HG03064 (cell line): Measurements from ENCODE around the gene ANO2.
"Not testable (repeated sequence)": the region's sequence is repeated elsewhere in the genome, so short reads cannot be mapped to it uniquely, and the experiment has no call there.

ENCODE experiments used
- ATAC-seq: cut with Tn5 transposase; IDR thresholded peaks from one replicate; pipeline ENCODE4 v1.9.1; 2021; ENCODE audit warnings: low read depth; ENCODE audit not compliant: unreplicated experiment

Gene ANO2

DNA sequence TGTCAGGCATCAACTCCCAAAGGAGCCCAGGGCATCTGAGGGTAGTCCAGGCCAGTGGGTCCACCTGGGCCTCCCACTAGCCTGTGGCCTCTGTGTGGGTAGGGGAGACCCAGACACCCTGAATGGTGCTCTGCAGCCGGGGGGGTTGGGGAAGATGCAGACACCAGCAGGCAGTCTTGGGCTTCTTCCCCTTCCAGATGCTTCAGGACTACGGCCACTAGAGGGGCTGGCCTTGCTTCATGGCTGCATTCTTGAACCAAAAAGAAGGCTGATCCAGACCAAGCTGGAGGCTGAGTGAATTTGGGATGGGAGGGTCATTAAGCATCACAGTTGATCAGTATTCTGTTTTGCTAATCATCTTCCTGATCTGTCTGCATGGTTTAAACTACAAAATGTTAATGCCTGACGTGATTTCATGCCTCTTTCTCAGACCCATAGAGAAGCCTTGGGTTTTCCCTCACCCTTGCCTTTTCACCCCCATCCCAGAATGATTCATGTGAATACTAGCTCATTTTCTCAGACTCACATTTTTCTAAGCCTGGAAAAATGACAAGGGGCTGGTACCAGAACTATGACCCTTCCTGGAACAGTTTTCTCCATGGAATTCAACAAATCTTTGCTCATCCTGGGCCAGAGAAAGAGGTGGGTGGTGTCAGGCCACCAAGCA, 379.0 kb downstream of the ANO2 start:
- ATAC-seq, result no peak

DNA sequence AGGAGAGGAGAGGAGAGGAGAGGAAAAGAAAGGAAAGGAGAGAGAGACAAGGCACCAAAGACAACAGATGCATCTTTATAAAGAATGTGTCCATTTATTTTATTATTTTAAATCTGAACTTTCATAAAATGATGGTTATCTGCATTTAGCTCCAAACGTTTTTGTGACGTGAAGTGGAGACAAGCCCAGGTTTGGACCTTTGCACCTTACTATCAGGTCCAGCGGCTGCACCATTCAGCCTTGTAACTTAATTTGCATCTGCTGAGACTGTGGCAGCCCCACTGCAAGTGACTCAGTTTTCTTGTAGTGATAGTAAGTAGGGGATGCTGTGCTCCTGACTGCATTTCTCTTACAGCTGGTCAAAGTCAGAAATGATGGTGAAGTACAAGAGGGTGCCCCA, 382.5 kb downstream of the ANO2 start:
- ATAC-seq, result no peak

GRCh38 chr12:5561846-5562245, 383.2 kb downstream of the ANO2 start:
- no peak for ATAC-seq

- no peak for ATAC-seq
Measured at GRCh38 chr12:5561057-5561456, 384.0 kb downstream of the ANO2 start.

DNA sequence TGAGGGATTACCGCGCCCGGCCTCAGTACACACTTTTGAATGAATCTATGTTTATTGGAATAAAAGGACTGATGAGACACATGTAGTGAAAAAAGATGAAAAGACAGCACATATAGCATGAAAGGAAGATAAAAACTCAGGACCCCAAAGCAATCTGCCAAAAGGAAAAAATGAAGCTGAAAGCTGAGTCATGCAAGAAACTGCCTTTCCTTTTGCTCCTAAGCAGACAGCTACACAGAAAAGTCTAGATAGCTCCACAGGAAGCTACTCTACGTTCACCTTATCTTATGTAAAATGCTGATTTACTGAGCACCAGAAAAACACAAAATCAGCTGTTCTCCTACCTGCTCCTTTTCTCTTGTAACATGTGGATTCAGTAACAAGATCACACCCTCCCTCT, 384.8 kb downstream of the ANO2 start:
- no peak for ATAC-seq

- no peak for ATAC-seq
Measured at GRCh38 chr12:5557906-5558305, 387.2 kb downstream of the ANO2 start.

DNA sequence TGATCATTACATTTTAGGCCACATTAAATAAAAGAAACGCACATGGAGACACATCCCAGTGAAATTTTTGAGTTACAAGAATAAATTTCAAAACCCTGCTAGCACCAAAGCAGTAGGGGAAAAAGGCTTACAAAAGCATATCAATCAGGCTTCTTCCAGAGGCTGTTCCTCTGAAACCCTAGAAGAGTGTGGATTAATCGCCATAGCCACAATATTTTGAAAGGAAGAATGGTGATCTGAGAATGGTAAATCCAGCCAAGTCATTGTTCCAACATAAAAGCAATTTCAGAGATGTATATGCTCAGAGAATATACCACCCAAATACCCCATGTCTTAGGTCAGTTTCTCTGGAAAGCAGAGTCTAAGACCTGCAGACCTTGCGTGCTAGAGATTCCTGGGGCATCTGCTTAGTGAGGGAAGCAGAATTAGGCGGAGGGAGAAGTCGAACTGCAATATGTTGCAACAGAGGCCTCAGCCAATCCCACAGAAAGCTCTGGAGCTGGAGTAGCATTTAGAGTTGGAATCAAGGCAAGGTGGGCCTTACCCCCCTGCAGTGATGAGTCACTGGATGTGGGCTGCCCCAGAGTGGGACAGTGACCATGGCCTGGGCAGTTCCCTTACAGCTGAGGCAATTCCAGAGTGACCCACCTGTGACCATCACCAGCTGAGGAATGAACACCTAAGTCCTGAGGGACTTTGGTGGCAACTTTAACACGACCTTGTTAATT, 387.9 kb downstream of the ANO2 start:
- no peak for ATAC-seq

GRCh38 chr12:5556033-5556614, 388.9 kb downstream of the ANO2 start:
- no peak for ATAC-seq

GRCh38 chr12:5554711-5555110, 390.3 kb downstream of the ANO2 start:
- no peak for ATAC-seq

DNA sequence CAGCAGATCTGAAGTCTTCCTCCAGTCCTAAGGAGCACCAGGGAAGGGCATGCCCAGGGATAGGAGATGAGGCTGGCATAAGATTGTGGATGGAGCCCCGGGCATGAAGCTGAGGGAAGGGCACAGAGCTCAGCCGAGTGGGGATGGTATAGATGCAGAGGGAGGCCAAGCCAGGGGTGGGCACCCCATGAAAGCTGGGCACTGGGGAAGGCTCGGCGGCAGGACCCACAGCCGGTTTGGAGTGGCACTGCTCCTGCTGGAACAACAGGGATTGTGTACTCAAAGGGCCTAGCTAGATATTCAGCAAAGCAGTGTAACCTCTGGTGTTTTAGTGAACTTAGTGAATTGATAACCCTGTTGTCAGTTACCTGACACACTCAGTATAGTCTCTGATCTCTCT, 396.0 kb downstream of the ANO2 start:
- no peak for ATAC-seq

DNA sequence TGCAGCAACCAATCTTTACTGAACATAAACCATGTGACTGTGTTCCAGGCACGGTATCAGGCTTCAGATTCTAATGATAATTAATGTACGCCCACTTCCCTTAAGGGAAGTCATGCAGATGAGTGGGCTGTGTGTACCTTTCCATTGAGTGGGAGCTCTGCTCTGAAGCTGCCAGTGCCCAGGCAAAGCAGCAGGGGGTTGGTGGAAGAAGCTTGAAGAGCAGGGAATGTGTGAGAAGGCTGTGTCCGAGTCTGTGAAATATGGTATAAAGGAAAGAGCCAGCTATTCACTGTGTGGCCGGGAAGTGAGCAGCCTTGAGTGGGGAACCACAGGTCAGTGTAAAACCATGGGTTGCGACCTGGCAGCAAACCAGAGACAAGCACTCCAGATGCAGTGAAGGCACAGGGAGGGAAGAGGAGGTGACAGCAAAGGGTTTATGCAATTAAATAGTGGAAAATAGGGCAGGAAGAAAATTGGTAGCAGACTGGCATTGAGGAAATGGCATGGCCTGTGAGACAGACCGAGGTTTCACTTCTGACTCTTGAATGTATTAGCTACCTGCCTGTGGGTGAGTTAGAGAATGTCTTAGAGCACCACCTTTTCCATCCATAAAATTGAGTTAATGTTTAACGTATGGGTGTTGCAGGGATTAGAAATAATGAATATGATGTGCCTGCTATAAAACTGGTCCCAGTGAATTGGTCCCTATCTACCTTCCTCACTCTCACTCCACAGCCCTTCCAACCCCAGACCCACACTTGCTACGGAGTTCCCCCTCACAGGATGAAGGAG, 396.7 kb downstream of the ANO2 start:
- ATAC-seq, result no peak

DNA sequence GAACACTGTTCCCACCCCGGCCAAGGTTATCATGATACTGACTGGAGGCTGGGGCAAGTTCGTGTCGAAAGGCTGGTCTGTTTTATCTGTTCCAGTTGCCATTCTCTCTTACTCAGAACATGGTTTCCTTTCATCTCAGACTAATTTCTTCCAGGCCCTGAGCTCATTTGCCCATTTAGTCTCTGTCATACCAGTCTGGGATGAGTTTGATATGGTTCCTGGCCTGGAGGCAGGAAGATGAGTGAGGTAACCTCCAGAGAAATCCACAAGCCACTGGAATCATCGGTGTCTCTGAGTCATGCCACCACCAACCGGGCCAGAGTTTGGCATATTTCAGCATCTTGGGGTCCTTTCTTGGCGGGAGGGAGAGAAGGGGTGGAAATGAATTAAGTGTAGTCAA, 398.4 kb downstream of the ANO2 start:
- no peak for ATAC-seq

- no peak for ATAC-seq
Measured at GRCh38 chr12:5537771-5538170, 407.3 kb downstream of the ANO2 start.

- ATAC-seq, result not testable (repeated sequence)
Measured at GRCh38 chr12:5537026-5537615, 407.9 kb downstream of the ANO2 start.

GRCh38 chr12:5535541-5535940, 409.5 kb downstream of the ANO2 start:
- ATAC-seq, result no peak

GRCh38 chr12:5534426-5535199, 410.4 kb downstream of the ANO2 start:
- ATAC-seq, result no peak

DNA sequence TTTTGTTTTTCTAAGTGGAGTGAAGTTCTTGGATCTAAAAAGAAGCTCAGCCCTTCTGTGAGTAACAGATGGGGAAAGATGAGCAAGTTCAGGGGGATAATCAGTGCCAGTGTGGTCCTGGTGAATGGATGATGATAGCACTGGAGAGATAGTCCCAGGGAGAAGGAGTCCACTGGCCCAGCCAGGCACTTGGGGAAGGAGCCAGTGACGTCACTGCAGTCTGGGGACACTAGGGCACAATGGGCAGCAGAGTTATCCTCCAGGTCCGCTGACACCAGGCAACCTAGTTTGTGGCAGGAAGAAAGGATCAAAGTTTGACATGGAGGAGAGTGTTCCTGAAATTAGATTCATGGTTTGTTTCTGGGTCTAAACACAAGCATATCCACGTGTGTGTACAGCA, 411.7 kb downstream of the ANO2 start:
- ATAC-seq, result no peak

DNA sequence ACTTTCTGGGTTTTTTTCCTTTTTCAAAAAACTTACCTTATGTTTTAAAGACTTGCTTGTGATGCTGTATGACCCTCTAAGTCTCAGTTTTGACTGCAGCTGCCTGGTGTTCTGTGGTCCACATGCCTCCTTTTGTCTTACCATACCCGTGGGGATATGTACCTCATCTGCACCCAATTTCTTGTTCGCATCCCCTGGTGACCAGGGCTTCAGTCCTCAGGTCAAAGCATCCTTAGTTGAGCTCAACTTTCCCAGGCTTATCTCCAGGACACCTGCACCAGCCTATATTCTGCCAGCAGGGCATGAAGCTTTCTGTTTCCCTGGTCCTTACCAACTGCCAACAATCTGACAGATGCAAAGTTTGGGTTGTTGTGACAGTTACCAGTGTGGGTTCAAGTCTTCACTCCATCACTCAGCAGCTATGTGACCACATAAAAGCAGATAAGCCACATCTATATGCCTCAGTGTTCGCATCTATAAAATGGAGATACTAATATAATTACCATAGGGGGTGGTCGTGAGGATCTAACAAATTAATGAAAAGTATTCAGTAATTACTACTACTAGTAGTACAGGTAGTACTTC, 419.2 kb downstream of the ANO2 start:
- no peak for ATAC-seq

DNA sequence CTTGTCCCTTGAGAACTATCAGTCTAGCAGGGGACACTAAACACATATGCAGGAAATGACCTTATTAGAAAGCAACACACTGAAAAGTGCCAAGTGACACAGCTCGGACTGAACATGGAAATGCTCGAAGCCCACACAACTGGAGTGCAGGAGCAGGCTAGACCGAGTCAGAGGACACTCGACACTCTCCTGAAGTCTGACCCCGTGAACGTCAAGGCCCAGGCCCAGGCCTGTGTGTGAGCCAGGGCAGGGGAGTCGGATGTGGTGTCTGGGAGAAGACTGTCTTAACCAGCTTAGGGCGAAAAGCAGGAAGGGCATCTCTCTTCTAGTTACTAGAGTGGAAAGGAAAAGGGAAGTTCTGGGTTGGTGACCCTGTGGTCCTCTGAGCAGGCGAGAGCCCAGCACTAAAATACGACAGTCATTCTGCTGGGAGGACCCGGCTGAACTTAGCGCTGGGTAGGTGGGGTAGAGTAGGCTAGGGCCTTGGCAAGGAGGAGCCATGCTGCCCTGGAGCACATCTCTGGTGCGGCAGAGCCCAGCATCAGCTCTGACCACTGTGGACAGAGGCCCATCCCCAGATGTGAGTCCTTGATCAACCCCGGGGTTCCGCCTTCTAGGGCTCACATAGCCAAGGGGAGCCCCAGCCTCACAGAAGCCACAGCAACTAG, 420.2 kb downstream of the ANO2 start:
- ATAC-seq, result no peak
